IMR-90 (cell line): ENCODE data around the gene DELE1. TPM values are rescaled to one million over a fixed set of nuclear protein-coding genes. Genes with fewer than 3 reads are reported as not detected.

Source experiments
- ATAC-seq: fragments of 200-7000 bp; cut with Tn5 transposase; 2 replicates; pipeline ENCODE4 v1.9.1; 2020; ENCODE audit warnings: low read depth, mild to moderate bottlenecking, moderate library complexity
- BruUV-seq: library from RNA; stranded (reverse); fragments of 400-500 nt; replicated peaks from 2 replicates; lab custom pipeline; 2021; lab: Mats Ljungman, UMichigan
- CTCF ChIA-PET: fragments of 300-600 bp; formaldehyde crosslinking; extraction: SDS; loops from one replicate; lab custom pipeline; 2021; ENCODE audit warnings: antibody characterized with exemption; lab: Yijun Ruan, JAX
- POLR2A ChIA-PET: fragments of 300-600 bp; sonication (Branson Sonifier 250); formaldehyde crosslinking; loops from one replicate; lab custom pipeline; 2022; ENCODE audit warnings: antibody characterized with exemption; ENCODE audit not compliant: unreplicated experiment; lab: Charles Lee
- DNase-seq: peaks from one replicate; pipeline ENCODE4 v3.0.0; 2013
- H2AFZ ChIP-seq: replicated peaks from 2 replicates; pipeline ENCODE3; 2013; ENCODE audit warnings: low read length, mild to moderate bottlenecking; ENCODE audit not compliant: poor library complexity
- H2AK5ac ChIP-seq: 2 replicates; pipeline ENCODE4 v1.6.1; 2013; ENCODE audit warnings: low read depth, low read length, inconsistent platforms
- H2AK9ac ChIP-seq: replicated peaks from 2 replicates; pipeline ENCODE3; 2013; ENCODE audit warnings: mild to moderate bottlenecking, low read depth, low read length, moderate library complexity; ENCODE audit not compliant: poor library complexity
- H2BK120ac ChIP-seq: 2 replicates; pipeline ENCODE4 v1.6.1; 2013; ENCODE audit warnings: low read depth, low read length, inconsistent platforms
- H2BK15ac ChIP-seq: 3 replicates; pipeline ENCODE4 v1.6.1; 2013; ENCODE audit warnings: low read depth, low read length, inconsistent platforms
- H2BK20ac ChIP-seq: 2 replicates; pipeline ENCODE4 v1.6.1; 2013; ENCODE audit warnings: low read depth, mild to moderate bottlenecking, inconsistent platforms, low read length, moderate library complexity
- H2BK5ac ChIP-seq: 2 replicates; pipeline ENCODE4 v1.6.1; 2013; ENCODE audit warnings: mild to moderate bottlenecking, low read depth, low read length, inconsistent platforms; ENCODE audit not compliant: poor library complexity, severe bottlenecking
- H3K14ac ChIP-seq: replicated peaks from 2 replicates; pipeline ENCODE4 v1.6.1; 2013; ENCODE audit warnings: low read depth, low read length, inconsistent platforms
- H3K18ac ChIP-seq: 2 replicates; pipeline ENCODE4 v1.6.1; 2013; ENCODE audit warnings: low read depth, low read length, control low read depth
- H3K23ac ChIP-seq: 2 replicates; pipeline ENCODE4 v1.6.1; 2013; ENCODE audit warnings: low read depth, low read length, inconsistent platforms
- H3K27ac ChIP-seq: 2 replicates; pipeline ENCODE4 v1.5.1; 2013; ENCODE audit warnings: mild to moderate bottlenecking, control low read depth, low read length; ENCODE audit not compliant: insufficient read depth
- H3K27me3 ChIP-seq: 2 replicates; pipeline ENCODE4 v1.6.1; 2013; ENCODE audit warnings: low read length; ENCODE audit not compliant: control insufficient read depth, insufficient read depth
- H3K36me3 ChIP-seq: 2 replicates; pipeline ENCODE4 v1.6.1; 2013; ENCODE audit warnings: low read length, mixed read lengths; ENCODE audit not compliant: control insufficient read depth, insufficient read depth
- H3K4ac ChIP-seq: 2 replicates; pipeline ENCODE4 v1.6.1; 2013; ENCODE audit warnings: low read depth, low read length, inconsistent platforms
- H3K4me1 ChIP-seq: 2 replicates; pipeline ENCODE4 v1.6.1; 2013; ENCODE audit warnings: low read length, mixed read lengths; ENCODE audit not compliant: control insufficient read depth, insufficient read depth
- H3K4me2 ChIP-seq: 2 replicates; pipeline ENCODE4 v1.6.1; 2013; ENCODE audit warnings: low read depth, mild to moderate bottlenecking, control low read depth, low read length, moderate library complexity
- H3K4me3 ChIP-seq: 2 replicates; pipeline ENCODE4 v1.5.1; 2013; ENCODE audit warnings: low read depth, mild to moderate bottlenecking, control low read depth, low read length, moderate library complexity; ENCODE audit not compliant: insufficient read depth
- H3K56ac ChIP-seq: 2 replicates; pipeline ENCODE4 v1.6.1; 2013; ENCODE audit warnings: low read length, inconsistent platforms; ENCODE audit not compliant: insufficient read depth; ENCODE audit errors: extremely low read depth
- H3K79me1 ChIP-seq, 2 experiments: 2 replicates each; pipeline ENCODE4 v1.6.1; 2013; ENCODE audit warnings: low read length in 2 of 2, inconsistent platforms in 1 of 2, low read depth in 1 of 2
- H3K9ac ChIP-seq: 2 replicates; pipeline ENCODE4 v1.6.1; 2013; ENCODE audit warnings: low read depth, low read length, control low read depth
- H3K9me1 ChIP-seq: 2 replicates; pipeline ENCODE4 v1.6.1; 2013; ENCODE audit warnings: low read length, inconsistent platforms; ENCODE audit not compliant: insufficient read depth
- H3K9me3 ChIP-seq: 2 replicates; pipeline ENCODE4 v1.6.1; 2013; ENCODE audit warnings: low read length; ENCODE audit not compliant: control insufficient read depth, insufficient read depth
- H4K20me1 ChIP-seq: 2 replicates; pipeline ENCODE4 v1.6.1; 2013; ENCODE audit warnings: low read length, inconsistent platforms; ENCODE audit not compliant: insufficient read depth
- H4K5ac ChIP-seq: 2 replicates; pipeline ENCODE4 v1.6.1; 2013; ENCODE audit warnings: mild to moderate bottlenecking, low read depth, low read length, control low read depth
- H4K8ac ChIP-seq, 2 experiments: 2 replicates each; pipeline ENCODE4 v1.6.1; 2013; ENCODE audit warnings: low read depth in 2 of 2, low read length in 2 of 2, control low read depth in 1 of 2, inconsistent platforms in 1 of 2
- H4K91ac ChIP-seq: 2 replicates; pipeline ENCODE4 v1.6.1; 2013; ENCODE audit warnings: low read depth, low read length, inconsistent platforms; ENCODE audit not compliant: insufficient read depth
- CEBPB ChIP-seq: IDR thresholded peaks from 2 replicates; pipeline ENCODE4 v1.6.1; 2012; ENCODE audit warnings: low read depth, low read length, improper control_type of control experiment
- CHD1 ChIP-seq: IDR thresholded peaks from 2 replicates; pipeline ENCODE4 v1.6.1; 2012; ENCODE audit warnings: low read depth, low read length, improper control_type of control experiment
- RCOR1 ChIP-seq: IDR thresholded peaks from 2 replicates; pipeline ENCODE4 v1.6.1; 2012; ENCODE audit warnings: mild to moderate bottlenecking, low read length, improper control_type of control experiment; ENCODE audit not compliant: insufficient replicate concordance
- RFX5 ChIP-seq: IDR thresholded peaks from 2 replicates; pipeline ENCODE4 v1.8.0; 2012; ENCODE audit warnings: low read depth, mild to moderate bottlenecking, low read length, moderate library complexity
- WGBS, 2 experiments: methylation state at CpG; one replicate each; pipeline versions ENCODE4 v1.1.5 to v1.1.7; 2013; ENCODE audit warnings: missing lambda C conversion rate in 2 of 2; ENCODE audit not compliant: insufficient read length in 1 of 2; ENCODE audit errors: extremely low coverage in 2 of 2; 5-methylcytosine and 5-hydroxymethylcytosine counted together
- dilution Hi-C: fragments of 300-500 bp; cut with HindIII; formaldehyde crosslinking; loops from one replicate; pipeline ENCODE4 v1.14.3; 2018; ENCODE audit warnings: low sequenced_read_pairs; ENCODE audit not compliant: unreplicated experiment
- in situ Hi-C: fragments of 300-500 bp; cut with MboI; formaldehyde crosslinking; loops from 3 replicates; pipeline ENCODE4 v1.14.3; 2019; ENCODE audit warnings: low sequenced_read_pairs, inconsistent platforms, mixed read lengths
- intact Hi-C: fragments of 100-400 bp; cut with micrococcal nuclease; formaldehyde crosslinking; loops from 2 replicates; pipeline ENCODE4 v1.10.0; 2022
- polyA plus RNA-seq, 3 experiments: library from polyadenylated mRNA; depleted of rRNA; stranded (reverse); fragments of >200 nt; gene quantifications; 2 replicates each; pipeline ENCODE4 v1.2.3, GENCODE V29; 2012; ENCODE audit warnings: low replicate concordance in 1 of 3
- total RNA-seq: library from RNA; depleted of rRNA; stranded (reverse); fragments of >200 nt; gene quantifications from 2 replicates; pipeline ENCODE4 v1.2.3, GENCODE V29; 2012

DELE1 gene
- total and polyA plus RNA-seq, 2 of the 4 experiments (the other 2 are of a cell fraction) = 28.0 to 66.1 TPM

DNA sequence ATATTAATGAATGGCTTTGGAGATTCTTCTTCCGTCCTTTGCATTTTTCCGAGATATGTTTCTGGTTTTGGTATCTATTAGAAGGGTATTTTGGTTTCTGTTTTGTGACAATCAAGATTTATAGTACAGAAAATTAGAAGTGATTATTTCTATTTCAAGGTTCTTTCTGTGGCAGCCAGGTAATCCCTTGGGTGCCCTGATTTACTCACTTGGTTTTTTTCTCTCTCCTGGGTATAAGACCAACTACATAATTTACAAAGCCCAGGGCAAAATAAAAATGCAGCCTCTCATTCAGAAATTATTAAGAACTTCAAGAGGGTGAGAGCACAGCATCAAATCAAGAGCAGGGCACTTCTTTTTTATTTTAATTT is 43.3 kb downstream of the DELE1 start:
- Histone ChIP-seq H4K8ac (no peak overlapping the region), H3K9ac (no peak overlapping the region), H3K23ac (no peak overlapping the region), H3K9me1 (peaks cover 3% of the 10 kb centered on the region; the same call in 1 of the 2 replicates), H3K56ac (no peak overlapping the region), H2AK9ac (no peak overlapping the region), H2BK120ac (no peak overlapping the region), H3K9me3 (no peaks in the 10 kb centered on the region), H3K4me1 (0 out of 2 replicates have a peak, but pooled peaks cover 6% of the 10 kb centered on the region), H4K91ac (no peak overlapping the region), H3K36me3 (peaks cover 3% of the 10 kb centered on the region; the same call in 1 of the 2 replicates), H3K27ac (no peak overlapping the region), H3K27me3 (no peaks in the 10 kb centered on the region), H3K4me3 (no peak overlapping the region), H3K18ac (no peak overlapping the region), H3K4me2 (no peak overlapping the region), H3K79me1 (peaks cover 7 to 24% of the 10 kb centered on the region in 2 experiments; a peak in 2 of 4 replicates), H2BK5ac (no peak overlapping the region), H2AFZ (no peak overlapping the region), H2BK20ac (no peak overlapping the region), H4K20me1 (no peaks in the 10 kb centered on the region), H2AK5ac (no peak overlapping the region), H4K5ac (no peak overlapping the region), H3K4ac (no peak overlapping the region), H2BK15ac (no peak overlapping the region), H3K14ac (no peak overlapping the region)
- in situ Hi-C loops = no loop called here
- no TSS peak for BruUV-seq
- intact Hi-C loops = no loop called here
- ChIA-PET POLR2A (no interaction called here), CTCF (interaction anchor here (2.9 kb wide), 1 partner anchor 275 kb away, joined by 8 read pairs; no protein-coding TSS in a partner anchor)
- WGBS, 2 experiments = no CpG with 5 or more reads among the region's 2 CpGs
- dilution Hi-C loops = no loop called here
- ATAC-seq (no peak), DNase-seq (no peak)
- TF ChIP-seq CEBPB = no peak
- TF ChIP-seq CHD1 = no peak
- no peak for TF ChIP-seq RCOR1
- TF ChIP-seq RFX5 = no peak
